Measurements from ENCODE around the gene FAM184A. TPM values are rescaled to one million over a fixed set of nuclear protein-coding genes. Genes with fewer than 3 reads are reported as not detected.

Gene FAM184A
- 0.32 and 0.38 TPM in 2 replicates for total RNA-seq

GRCh38 chr6:119078376-119079282 is at the start of gene FAM184A:
FAM184A (minus strand) TSS chr6:119078664; CDS start chr6:119078299, 365 bp downstream.

GRCh38 chr6:118934461-118935330 is 143.8 kb downstream of the FAM184A start, which contains the start of gene MCM9:
MCM9 (minus strand) TSS chr6:118935159; CDS start chr6:118931723, 3,436 bp downstream.

Other genes with a start within 250 kb of the FAM184A start
- gene ASF1A, start 184.5 kb downstream of the FAM184A start, total RNA-seq = 11.7 and 18.8 TPM in 2 replicates
- 7.1 and 19.6 TPM in 2 replicates for gene MCM9, start 143.5 kb downstream of the FAM184A start, total RNA-seq